H1 (cell line): ENCODE results near the gene TBC1D22B. TPM values are rescaled to one million over a fixed set of nuclear protein-coding genes. Genes with fewer than 3 reads are reported as not detected.

ENCODE experiments used
- CBX8 ChIP-seq: fragments of 300-800, 300-1000 bp; sonication (generic); IDR thresholded peaks from 2 replicates; pipeline ENCODE4 v1.7.1; 2016; ENCODE audit warnings: low read depth, low read length, borderline replicate concordance
- CHD1 ChIP-seq: IDR thresholded peaks from 2 replicates; pipeline ENCODE4 v1.6.1; 2012; ENCODE audit warnings: low read depth, low read length, improper control_type of control experiment
- MAX ChIP-seq: IDR thresholded peaks from 2 replicates; pipeline ENCODE4 v1.6.1; 2012; ENCODE audit warnings: inconsistent platforms
- NANOG ChIP-seq: IDR thresholded peaks from 2 replicates; pipeline ENCODE4 v1.6.1; 2011; ENCODE audit warnings: low read length, low read depth, mild to moderate bottlenecking, inconsistent platforms; ENCODE audit not compliant: insufficient read depth, poor library complexity, severe bottlenecking
- RNF2 ChIP-seq: fragments of 200-900, 300-1000 bp; sonication (generic); IDR thresholded peaks from 2 replicates; pipeline ENCODE4 v1.7.1; 2016; ENCODE audit warnings: borderline replicate concordance, low read depth, mild to moderate bottlenecking, antibody characterized with exemption, low read length; ENCODE audit not compliant: poor library complexity, severe bottlenecking; ENCODE audit errors: missing control alignments
- SRF ChIP-seq: IDR thresholded peaks from 2 replicates; pipeline ENCODE4 v1.6.1; 2011; ENCODE audit warnings: mild to moderate bottlenecking, low read depth, low read length, moderate library complexity
- YY1 ChIP-seq: IDR thresholded peaks from 2 replicates; pipeline ENCODE4 v1.6.1; 2011; ENCODE audit warnings: low read depth, mild to moderate bottlenecking, low read length
- polyA plus RNA-seq, 7 experiments: library from polyadenylated mRNA; depleted of rRNA in 3 of 7; stranded (reverse) in 5 of 7; unstranded in 2 of 7; fragments of >200 nt in 5 of 7; fragments of 200-250 nt in 2 of 7; gene quantifications; 1 replicate in 5 of 7; 2 replicates in 1 of 7; 4 replicates in 1 of 7; pipeline versions ENCODE4 v1.2.1 to v1.2.3, GENCODE V29; 2011 to 2013; ENCODE audit warnings: missing spikeins in 2 of 7, mixed read lengths in 2 of 7
- total RNA-seq: library from RNA; stranded (reverse); fragmentation: NEBNext Ultra II Directional; extraction: Animal tissue kit (Norgen Biotek cat#: 25700); gene quantifications from 2 replicates; pipeline ENCODE4 v1.2.1, GENCODE V29; 2021

Gene TBC1D22B
- total and polyA plus RNA-seq, 2 of the 8 experiments (the other 6 are each of a cell fraction or from before 2014, with no cell fraction given) = 10.1 to 17.4 TPM

- TF ChIP-seq NANOG = no peak
- TF ChIP-seq CHD1 = no peak
- TF ChIP-seq RNF2 = no peak
- no peak for TF ChIP-seq YY1
- TF ChIP-seq MAX = no peak
- TF ChIP-seq CBX8 = no peak
- no peak for TF ChIP-seq SRF
Measured at GRCh38 chr6:37283671-37284151, 26.1 kb downstream of the TBC1D22B start (continued).
